ENCODE measurements around the gene IL21R.
A peak's percentile ranks its signal among the peaks of the same experiment; 100 is the strongest.
"Not testable (repeated sequence)": the region's sequence is repeated elsewhere in the genome, so short reads cannot be mapped to it uniquely, and the experiment has no call there.

Gene IL21R

DNA sequence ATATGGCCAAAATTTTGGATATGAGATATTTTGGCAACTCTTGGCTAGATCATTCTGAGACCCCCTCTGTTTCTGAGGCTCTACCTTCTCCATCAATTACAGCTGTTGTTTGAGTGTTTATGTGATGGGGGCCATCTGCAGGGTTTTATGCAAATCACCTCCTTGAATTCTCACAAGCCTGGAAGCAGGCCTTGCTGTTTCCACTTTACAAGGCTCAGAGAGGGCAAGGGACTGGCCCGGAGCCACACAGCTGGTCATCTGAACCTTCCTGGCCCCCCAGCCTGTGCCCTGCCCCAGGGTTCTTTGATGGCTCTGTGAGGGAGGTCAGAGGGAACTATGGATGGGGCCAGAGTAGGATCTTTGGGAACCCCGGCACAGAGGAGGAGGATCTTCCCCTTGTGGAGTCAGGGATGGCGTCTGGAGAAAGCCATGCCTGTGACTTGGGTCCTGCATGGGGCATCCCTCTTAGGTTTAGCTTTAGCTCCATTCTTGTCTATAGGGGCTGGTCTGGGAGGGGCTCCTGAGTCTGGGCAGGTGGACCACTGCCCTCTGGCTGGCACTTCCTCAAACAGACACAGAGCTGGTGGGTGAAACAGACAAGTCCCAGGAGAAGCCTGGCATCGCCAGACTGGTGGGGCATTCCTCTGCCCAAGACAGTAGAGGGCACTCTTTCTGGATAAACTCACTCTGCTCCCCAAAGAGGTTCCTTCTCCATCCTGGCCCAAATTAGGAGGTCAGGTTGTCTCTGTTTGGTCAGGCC is 26.2 kb downstream of the IL21R start:
- peak; percentile 3 for DNase-seq

GRCh38 chr16:27429330-27429871 is 27.4 kb downstream of the IL21R start:
- DNase-seq: no peak

DNA sequence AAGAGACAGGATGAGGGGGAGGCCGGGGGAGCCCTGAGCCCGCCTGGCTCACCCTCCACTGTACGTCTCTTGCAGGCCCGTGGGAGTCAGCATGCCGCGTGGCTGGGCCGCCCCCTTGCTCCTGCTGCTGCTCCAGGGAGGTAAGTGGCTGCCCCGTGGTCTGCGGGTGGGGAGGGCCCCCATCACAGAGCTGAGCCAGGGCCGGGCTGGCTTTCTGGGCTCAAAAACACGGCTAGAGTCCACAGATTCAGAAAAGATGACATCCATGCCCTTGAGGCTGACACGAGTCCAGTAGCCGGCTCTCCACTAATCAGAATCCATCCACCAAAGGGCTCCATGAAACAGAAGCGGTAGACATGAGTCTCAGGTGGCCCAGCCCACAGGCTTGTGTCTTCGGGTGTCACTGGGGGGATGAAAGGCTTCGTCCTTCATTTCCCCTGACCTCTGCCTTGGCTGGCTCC is 28.0 kb downstream of the IL21R start:
- no peak for DNase-seq

GRCh38 chr16:27430512-27430911 is 28.5 kb downstream of the IL21R start:
- no peak for DNase-seq

- no peak for DNase-seq
These were observed 29.0 kb downstream of the IL21R start for GRCh38 chr16:27430923-27431484.

DNA sequence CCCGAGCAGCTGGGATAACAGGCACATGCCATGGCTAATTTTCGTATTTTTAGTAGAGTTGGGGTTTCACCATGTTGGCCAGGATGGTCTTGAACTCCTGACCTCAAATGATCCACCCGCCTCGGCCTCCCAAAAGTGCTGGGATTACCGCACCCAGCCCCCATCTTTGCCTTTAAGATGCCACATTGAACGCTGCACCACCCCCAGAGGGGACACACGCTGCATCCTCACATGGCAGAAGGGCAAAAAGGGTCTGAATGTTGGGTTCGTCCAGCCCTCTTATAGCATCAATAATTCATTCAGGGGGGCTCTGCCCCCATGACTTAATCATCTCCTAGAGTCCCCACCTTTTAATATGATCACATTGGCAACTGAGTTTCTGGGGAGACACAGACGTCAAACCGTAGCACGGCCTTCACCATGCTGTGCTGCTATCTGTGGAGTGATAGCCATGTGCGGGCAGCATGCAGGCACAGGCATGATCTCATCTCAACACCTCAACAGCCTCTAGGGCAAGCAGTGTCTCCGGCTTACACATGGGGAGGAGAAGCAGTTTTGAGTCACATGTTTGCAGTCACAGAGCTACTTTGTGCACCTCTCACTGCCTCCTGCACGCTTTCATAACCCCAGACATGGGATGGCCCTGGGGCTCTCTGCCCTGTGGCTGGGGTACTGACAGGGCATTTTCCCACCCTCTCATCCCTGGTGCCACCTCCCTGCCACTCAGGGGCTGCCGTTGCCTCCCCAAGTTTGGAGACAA is 30.0 kb downstream of the IL21R start:
- DNase-seq: no peak

- DNase-seq: no peak
These were observed 30.6 kb downstream of the IL21R start for GRCh38 chr16:27432558-27432957.

- DNase-seq: not testable (repeated sequence)
These were observed 31.2 kb downstream of the IL21R start for GRCh38 chr16:27433191-27433590.

GRCh38 chr16:27433636-27434035 is 31.7 kb downstream of the IL21R start:
- no peak for DNase-seq

- DNase-seq: no peak
These were observed 32.4 kb downstream of the IL21R start for GRCh38 chr16:27434141-27435051.

GRCh38 chr16:27435146-27435545 is 33.2 kb downstream of the IL21R start:
- not testable (repeated sequence) for DNase-seq

- no peak for DNase-seq
These were observed 34.1 kb downstream of the IL21R start for GRCh38 chr16:27436065-27436464.

- no peak for DNase-seq
These were observed 35.1 kb downstream of the IL21R start for GRCh38 chr16:27436921-27437650.

GRCh38 chr16:27437946-27438345 is 36.0 kb downstream of the IL21R start:
- DNase-seq: no peak

DNA sequence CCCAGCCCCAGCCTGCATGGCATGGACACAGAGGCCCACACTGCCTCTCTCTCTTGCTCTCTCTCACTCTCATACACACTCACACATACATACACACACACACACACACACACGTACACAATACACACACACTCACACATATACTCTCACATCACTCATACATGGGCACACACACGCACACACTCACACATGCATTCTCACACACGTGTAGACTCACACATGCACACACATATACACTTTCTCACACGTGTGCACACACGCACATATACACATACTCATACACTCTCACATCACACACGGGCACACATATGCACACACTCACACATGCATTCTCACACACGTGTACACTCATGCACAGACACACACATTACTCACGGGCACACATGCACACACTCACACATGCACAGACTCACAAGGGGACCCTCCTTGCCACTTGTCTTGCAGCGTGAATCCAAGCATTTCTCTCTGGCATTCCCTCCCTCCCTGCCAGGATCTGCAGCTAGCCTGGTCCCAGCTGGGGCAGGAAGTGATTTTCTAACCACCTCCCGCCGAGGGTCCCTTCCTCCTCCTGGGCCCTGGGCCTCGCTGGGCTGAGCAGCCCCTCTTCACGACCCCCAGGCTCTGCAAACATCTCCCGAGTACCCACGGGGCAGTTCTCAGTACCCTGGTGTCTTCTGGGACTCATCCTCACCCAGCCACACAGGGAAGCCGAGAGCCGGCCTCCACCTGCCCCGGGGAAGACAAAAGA is 37.5 kb downstream of the IL21R start:
- no peak for DNase-seq

DNA sequence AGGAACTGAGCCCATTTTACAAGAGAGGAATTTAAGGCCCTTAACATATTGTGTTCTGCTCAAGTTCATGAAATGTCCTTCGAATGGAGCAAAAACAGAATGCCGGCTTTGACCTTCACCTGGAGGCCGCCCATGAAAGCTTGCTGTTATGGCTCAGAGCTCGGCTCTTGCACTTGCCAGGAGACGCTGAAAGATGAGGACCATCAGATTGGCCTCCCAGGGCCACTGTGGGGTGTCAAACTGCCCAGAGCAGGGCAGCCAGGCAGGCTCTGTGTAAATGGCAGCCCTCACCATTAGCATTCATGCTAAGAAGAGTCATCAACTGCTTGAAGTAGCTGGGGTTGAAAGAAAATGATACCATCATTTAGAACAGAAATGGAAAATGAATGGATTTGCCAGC is 39.3 kb downstream of the IL21R start:
- DNase-seq: no peak

DNA sequence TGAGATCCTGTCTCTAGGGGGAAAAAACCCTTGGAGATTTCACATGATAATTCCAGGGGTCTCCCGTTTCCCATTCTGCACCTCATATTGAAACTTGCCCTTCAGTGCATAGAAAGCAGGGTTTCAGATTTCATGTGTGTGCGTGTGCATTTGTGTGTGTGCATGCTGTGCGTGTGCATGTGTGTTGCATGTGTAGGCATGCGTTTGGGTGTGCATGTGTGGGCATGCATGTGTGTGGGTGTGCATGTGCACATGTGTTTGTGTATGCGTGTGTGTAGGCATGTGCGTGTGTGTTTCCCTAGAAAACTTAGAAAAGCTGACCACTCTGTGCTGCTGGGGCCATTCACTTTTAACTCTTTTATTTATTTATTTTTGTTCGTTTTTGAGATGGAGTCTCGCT is 40.0 kb downstream of the IL21R start:
- DNase-seq: no peak

DNA sequence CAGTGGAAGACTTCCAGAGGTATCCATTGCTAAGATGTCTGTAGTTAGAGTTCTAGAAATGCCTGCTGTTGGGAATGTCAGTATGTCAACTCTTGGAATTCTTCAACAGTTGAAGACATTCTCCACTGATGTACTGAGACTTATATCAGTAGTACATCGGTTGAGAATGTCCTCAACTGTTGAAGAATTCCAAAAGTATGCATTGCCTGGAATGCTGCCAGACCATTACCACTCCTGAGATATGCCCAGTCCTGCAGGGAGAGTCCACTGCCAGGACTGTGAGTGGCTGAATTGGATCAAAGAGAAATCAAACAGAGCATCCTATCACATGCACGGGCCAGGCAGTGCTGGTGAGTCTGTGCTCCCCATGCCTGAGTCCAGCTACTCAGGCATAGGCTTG is 42.0 kb downstream of the IL21R start:
- no peak for DNase-seq

DNA sequence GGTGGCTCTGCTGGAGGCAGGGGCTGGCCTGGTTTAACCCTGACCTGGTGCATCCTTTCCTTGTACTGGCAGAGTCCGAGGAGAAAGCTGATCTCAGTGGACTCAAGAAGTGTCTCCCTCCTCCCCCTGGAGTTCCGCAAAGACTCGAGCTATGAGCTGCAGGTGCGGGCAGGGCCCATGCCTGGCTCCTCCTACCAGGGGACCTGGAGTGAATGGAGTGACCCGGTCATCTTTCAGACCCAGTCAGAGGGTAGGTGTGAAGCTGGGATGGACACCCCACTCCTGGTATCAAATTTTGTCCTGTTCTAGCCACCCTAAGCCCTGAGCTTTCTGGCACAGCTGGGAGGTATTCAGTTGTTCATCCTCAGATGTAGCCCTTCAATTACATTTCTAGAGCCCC is 42.5 kb downstream of the IL21R start:
- DNase-seq: no peak

GRCh38 chr16:27445502-27446175 is 43.7 kb downstream of the IL21R start:
- DNase-seq: no peak

- no peak for DNase-seq
These were observed 44.7 kb downstream of the IL21R start for GRCh38 chr16:27446721-27447120.
